Left ventricle myocardium inferior (tissue), 1 donor: ENCODE data around the gene MAP2K3. TPM values are rescaled to one million over a fixed set of nuclear protein-coding genes. Genes with fewer than 3 reads are reported as not detected.

Experiments used
- DNase-seq: peaks from one replicate; pipeline ENCODE4 v3.0.0-alpha.2; 2020
- H3K27ac ChIP-seq: fragments of 200-600 bp; replicated peaks from 2 replicates; pipeline ENCODE4 v1.8.0; 2021
- H3K27me3 ChIP-seq: fragments of 200-600 bp; 2 replicates; pipeline ENCODE4 v1.8.0; 2021; ENCODE audit warnings: low read depth
- H3K36me3 ChIP-seq: fragments of 200-600 bp; 2 replicates; pipeline ENCODE4 v1.8.0; 2021
- H3K4me1 ChIP-seq: fragments of 200-600 bp; 2 replicates; pipeline ENCODE4 v1.8.0; 2021
- H3K4me3 ChIP-seq: fragments of 200-600 bp; 2 replicates; pipeline ENCODE4 v1.8.0; 2021; ENCODE audit warnings: mild to moderate bottlenecking, moderate library complexity
- H3K9me3 ChIP-seq: fragments of 200-600 bp; replicated peaks from 2 replicates; pipeline ENCODE4 v1.8.0; 2021
- intact Hi-C: fragments of 100-400 bp; cut with micrococcal nuclease; formaldehyde crosslinking; loops from one replicate; pipeline ENCODE4 v1.11.0; 2022
- total RNA-seq: library from RNA; stranded (reverse); fragmentation: NEBNext Ultra II Directional; extraction: Animal tissue kit (Norgen Biotek cat#: 25700); gene quantifications from one replicate; pipeline ENCODE4 v1.2.1, GENCODE V29; 2021
- TF ChIP-seq, protein P1 (sequence below): fragments of 200-600 bp; IDR thresholded peaks from 2 replicates; pipeline ENCODE4 v1.8.0; 2021; ENCODE audit warnings: antibody characterized with exemption, mild to moderate bottlenecking, borderline replicate concordance
- donor health status: DM: no; HTN: yes; CAD: no; lungs with severe emphysema.

The MAP2K3 gene
- total RNA-seq, 1 donor from 2014 or later = 41.7 TPM

DNA sequence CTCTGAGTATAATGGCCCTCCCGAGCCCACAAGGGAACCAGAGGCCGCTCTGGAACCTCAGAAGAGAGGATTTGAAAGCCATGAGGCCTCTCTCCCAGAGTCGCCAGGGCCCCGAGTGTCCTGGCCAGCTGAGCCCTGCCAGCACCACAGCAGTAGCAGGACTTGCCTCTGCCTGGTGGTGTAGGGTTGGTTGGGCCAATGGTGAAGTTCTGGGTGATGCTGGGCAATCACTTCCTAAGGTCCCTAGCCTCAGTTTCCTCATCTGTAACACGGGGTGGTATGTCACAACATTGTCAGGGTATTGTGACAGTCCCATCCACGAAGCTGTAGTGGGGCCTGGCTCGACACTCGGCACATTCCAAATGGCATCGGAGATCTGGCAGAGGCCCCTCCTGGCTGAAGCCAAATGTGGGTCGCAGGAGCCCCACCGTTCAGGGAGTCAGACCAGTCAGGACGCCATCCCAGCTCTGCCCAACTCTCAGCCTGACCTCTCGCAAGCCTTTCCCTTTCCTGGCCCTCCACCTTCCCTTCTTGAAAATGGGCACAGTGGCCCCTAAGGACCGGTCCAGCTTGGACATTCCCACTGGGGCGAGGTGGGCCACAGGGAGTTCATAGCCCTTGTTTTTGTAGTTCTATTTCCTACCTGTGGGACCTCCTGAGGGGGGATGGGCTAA is 33.0 kb upstream of the MAP2K3 start:
- DNase-seq = no peak
- Histone ChIP-seq H3K9me3 (no peaks in the 10 kb centered on the region), H3K36me3 (no peaks in the 10 kb centered on the region), H3K27ac (peak overlapping the region; percentile 27), H3K4me3 (peak overlapping the region; percentile 81), H3K4me1 (peaks cover 69% of the 10 kb centered on the region), H3K27me3 (no peaks in the 10 kb centered on the region)
- intact Hi-C loops = no loop called here
- TF ChIP-seq, protein P1, sequence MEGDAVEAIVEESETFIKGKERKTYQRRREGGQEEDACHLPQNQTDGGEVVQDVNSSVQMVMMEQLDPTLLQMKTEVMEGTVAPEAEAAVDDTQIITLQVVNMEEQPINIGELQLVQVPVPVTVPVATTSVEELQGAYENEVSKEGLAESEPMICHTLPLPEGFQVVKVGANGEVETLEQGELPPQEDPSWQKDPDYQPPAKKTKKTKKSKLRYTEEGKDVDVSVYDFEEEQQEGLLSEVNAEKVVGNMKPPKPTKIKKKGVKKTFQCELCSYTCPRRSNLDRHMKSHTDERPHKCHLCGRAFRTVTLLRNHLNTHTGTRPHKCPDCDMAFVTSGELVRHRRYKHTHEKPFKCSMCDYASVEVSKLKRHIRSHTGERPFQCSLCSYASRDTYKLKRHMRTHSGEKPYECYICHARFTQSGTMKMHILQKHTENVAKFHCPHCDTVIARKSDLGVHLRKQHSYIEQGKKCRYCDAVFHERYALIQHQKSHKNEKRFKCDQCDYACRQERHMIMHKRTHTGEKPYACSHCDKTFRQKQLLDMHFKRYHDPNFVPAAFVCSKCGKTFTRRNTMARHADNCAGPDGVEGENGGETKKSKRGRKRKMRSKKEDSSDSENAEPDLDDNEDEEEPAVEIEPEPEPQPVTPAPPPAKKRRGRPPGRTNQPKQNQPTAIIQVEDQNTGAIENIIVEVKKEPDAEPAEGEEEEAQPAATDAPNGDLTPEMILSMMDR = no peak

DNA sequence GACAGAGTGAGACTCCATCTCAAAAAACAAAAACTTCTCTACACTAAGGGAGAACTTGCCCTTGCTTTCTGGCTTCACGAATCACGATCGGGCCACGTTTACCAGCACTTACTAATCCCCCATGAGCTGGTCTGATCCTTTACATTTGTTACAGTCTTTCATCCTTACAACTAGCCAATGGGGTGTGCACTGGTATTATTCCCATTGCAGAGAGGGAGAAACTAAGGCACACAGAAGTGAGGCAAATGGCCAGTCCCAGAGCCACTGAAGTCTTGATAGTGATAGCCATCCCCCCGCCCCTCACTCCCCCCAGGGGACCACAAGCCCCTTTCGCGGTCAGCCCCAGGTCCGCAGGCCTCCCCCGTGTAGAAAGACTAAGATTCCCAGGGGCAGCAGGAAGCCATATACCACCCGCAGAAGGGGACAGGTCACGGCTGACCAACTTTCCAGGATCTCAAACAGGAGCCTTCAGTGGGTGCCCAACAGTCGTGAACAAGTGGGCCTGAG is 32.2 kb upstream of the MAP2K3 start:
- DNase-seq = no peak
- TF ChIP-seq, protein P1 = no peak
- peaks cover 61% of the 10 kb centered on the region for H3K4me1 ChIP-seq
- no peaks in the 10 kb centered on the region for H3K27me3 ChIP-seq
- H3K27ac ChIP-seq = peak overlapping the region; percentile 88
- no peaks in the 10 kb centered on the region for H3K36me3 ChIP-seq
- intact Hi-C loops = no loop called here
- no peaks in the 10 kb centered on the region for H3K9me3 ChIP-seq
- H3K4me3 ChIP-seq = peak overlapping the region; percentile 81

DNA sequence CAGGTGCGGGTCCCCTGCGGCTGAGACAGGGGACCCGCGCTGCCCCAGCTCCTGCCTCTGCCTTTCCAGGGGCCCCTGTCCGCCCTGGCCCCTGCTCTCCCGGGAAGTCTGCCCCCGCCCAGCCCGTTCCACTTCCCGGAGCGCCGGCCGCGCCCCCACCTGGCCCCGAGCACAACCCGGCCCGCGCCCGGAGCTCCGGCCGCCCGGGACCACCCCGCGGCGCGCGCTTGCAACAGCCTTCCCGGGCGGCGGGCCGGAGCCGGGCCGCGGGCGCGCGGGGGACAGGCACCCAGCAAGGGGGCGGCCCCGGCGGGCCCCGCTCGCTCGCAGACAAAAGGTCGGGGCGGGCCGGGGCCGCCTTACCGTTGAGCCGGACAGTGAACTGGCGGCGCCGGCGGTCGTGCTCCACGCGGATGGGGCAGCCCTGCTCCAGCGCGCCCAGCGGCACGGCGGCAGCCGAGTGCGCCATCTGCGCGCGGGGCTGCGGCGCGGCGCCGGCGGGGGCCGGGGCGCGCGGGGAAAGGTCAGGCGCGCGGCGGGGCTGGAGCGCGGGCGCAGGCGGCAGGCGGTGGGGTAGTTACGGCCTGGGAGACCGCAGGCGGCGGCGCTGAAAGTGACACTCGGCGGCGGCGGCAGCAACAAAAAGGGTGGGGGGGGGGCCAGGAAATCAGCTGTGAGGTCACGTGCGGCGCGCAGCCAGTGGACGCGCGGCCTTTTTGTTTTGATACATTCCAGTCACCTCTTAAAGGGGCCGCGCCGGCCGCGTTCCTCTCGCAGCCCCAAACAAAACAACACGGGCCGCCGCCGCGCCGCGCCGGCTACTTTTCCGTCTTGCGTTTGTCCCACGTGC is 31.5 kb upstream of the MAP2K3 start, which contains the start of gene NATD1:
Gene NATD1 (minus strand): TSS at position 615 of the 850 bp plus-strand sequence. CDS start 146 bp downstream, at position 469.
- H3K27ac ChIP-seq = peak within 1 kb of the TSS; percentile 88
- intact Hi-C loops = no loop called here
- TF ChIP-seq, protein P1 = no peak
- H3K36me3 ChIP-seq = no peaks in the 10 kb centered on the region
- peaks cover 54% of the 10 kb centered on the region for H3K4me1 ChIP-seq
- H3K9me3 ChIP-seq = no peaks in the 10 kb centered on the region
- DNase-seq = peak; percentile 91
- H3K27me3 ChIP-seq = no peaks in the 10 kb centered on the region
- peak within 1 kb of the TSS; percentile 81 for H3K4me3 ChIP-seq

GRCh38 chr17:21253646-21254441 is 30.7 kb upstream of the MAP2K3 start:
- intact Hi-C loops = no loop called here
- TF ChIP-seq, protein P1 = no peak
- Histone ChIP-seq H3K4me3 (peak overlapping the region; percentile 81), H3K36me3 (no peaks in the 10 kb centered on the region), H3K27ac (peak overlapping the region; percentile 88), H3K27me3 (no peaks in the 10 kb centered on the region), H3K4me1 (peaks cover 46% of the 10 kb centered on the region), H3K9me3 (no peaks in the 10 kb centered on the region)
- DNase-seq = no peak

DNA sequence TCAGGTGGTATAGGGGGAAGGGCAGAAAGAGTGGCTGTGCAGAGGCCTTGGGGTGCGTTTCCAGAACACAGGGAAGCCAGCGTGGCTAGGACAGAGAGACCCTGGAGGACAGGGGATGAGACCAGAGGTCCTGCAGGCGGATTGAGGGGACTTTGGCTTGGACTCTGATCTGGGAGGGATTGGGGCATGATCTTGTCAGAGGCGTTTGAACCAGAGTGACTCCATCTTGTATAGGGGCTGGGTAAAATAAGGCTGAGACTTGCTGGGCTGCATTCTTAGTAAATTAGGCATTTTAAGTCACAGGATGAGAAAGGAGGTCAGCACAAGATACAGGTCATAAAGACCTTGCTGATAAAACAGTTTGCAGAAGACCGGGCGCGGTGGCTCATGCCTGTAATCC is 25.9 kb upstream of the MAP2K3 start:
- no peaks in the 10 kb centered on the region for H3K27me3 ChIP-seq
- no peak for DNase-seq
- H3K9me3 ChIP-seq = no peaks in the 10 kb centered on the region
- TF ChIP-seq, protein P1 = no peak
- H3K36me3 ChIP-seq = no peaks in the 10 kb centered on the region
- H3K4me3 ChIP-seq = no peak overlapping the region
- intact Hi-C loops = no loop called here
- H3K27ac ChIP-seq = no peak overlapping the region
- H3K4me1 ChIP-seq = peaks cover 19% of the 10 kb centered on the region
